ENCODE measurements around the gene MZF1.

Gene MZF1

DNA sequence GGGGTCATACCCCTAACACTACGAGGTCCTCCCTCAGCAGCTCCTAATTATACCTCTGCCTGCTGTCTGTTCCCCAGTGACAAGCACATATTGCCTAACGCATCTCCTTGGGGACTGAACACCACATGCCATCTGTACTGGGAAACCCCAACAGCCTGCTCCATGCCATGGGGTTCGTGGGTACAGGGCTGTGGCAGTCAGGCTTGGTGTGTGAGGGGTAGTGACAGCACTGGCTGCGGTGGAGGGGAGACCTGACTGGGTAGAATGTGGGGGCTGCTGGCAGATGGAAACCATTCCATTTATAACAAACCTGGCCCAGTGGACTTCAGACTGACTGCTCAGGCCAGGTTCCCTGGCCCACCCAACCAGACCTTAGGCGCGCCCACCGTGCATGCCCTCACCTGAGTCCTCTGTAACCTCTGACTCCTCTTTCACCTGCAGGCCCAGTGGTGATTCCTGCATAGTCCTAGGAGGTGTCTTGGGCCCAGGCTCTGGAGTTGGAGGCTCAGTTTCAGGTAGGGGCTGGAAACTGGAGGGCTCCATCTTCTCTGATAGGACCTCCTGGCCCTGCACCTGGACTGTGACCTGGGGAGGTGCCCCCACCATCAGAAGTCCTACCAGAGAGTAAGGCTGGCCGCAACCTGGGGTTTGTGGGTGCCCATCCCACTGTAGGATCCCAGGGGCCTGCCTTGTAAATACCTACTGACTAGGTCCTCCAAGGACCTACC is 3.0 kb downstream of the MZF1 start:
- DNase-seq, result no peak

DNA sequence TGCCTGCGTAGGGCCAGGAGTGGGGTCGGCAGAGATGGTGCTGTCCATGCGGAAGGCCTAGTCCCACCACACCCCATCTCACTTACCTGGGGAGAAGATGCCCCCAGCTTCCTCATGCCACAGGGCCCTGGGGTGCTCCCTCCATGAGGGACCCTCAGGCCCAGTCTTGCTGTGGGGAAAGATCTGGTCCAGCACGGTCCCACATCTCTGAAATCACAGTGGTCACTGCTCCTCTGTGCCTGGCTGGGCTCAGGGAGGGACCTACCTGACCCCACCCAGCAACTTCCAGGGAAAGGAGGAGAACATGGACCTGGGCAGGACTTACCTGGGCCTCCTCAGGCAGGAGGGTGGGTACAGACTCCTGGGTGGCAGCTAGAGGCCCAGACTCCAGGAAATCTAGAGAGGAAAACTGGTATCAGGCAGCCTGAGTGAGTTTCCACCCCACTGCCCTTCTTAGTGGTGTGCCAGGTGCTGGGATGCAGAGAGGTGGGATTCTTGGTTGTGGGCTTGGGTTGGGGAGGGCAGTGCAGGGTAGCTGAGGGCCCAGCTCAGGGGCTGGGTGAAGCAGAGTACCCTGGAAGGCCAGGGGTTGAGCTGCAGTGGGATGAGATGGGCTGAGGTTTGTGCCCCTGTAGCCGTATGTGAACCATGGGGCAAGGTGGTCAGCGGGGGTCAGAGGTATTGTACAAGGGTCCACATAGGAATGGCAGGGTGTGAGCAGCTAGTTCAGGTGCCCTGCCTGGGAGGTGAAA is 3.8 kb downstream of the MZF1 start:
- no peak for DNase-seq

DNA sequence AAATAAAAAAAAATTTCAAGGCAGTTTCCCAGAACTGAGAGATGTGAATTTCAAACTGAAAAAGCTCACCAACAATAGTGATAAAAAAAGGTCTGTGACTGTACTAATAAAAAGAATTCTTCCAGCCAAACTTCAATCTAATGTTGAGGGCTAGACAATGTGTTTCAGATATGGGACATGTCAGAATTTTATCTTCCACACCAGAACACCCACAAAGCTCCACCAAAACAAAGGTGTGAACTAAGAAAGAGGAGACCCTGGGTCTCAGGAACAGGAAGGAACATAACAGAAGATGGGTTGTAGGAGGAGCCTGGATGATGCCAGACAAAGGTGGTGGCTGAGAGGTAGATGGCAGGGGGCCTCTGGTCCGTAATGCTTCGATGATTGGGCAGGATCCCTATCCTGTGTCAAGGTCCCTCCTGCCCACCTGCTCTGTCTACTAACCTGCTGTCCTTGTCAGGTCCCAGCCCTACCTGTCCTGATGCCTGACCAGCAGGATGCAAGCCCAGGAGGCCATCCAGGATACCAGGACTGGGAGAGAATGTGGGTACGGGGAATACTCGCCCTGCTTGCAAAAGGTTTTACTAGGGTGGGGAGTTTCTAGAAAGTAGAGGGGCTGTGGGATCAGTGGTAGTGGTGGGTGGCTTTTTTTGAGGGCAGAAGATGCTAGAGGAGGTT is 4.5 kb downstream of the MZF1 start:
- no peak for DNase-seq

DNA sequence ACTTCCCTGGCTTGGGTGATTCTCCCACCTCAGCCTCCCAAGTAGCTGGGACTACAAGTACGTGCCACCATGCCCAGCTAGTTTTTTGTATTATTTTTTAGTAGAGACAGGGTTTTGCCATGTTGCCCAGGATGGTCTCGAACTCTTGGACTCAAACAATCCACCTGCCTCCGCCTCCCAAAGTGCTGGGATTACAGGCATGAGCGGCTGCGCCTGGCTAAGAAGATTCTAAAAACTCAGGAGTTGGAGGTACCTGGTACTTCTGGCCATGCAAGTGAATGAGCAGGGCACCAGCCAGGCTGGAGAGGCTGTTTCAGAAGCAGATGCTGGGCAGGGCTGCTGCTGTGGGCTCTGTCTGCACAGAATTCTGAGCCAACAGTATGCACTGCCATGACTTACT is 6.1 kb downstream of the MZF1 start:
- DNase-seq, result no peak

DNA sequence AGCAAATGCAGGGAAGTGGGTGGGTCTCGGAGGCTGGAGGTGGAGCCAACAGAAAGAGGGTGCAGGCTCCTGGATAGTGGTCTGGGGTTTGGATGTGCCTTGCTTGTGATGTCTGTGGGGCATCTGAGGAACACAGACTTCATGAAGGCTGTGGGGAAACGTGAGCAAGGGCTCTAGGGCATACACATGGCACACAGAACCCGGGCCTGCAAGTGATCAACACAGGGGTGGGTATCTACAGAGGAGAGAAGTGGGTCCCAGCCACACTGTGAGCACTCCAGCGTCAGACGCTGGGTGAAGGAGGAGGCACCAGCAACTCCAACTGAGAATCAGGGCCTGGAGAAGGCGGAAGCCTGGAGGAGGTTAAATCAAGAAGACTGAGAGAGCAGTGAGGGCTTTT is 9.3 kb downstream of the MZF1 start:
- DNase-seq, result no peak

DNA sequence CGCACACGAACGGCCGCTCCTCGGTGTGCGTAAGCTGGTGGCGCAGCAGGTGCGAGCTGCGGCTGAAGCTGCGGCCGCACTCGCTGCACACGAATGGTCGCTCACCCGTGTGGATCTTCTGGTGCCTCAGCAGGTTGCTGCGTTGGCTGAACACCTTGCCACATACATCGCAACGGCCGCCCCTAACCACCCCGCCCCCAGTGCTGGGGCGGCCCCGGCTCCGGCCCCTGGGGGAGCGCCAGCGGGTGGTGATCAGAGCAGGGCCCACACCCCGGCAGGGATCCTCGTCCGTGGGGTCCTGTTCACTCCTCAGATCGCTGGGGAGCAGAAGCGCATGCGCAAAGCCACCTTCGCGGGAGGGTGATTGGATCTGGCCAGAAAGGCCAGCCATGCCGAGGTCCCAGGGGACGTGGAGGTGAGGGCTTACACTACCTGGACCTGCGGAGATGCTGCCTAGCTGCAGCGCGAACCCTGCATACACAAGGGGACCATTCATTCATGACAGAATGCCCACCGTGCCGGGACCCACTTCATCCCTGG is 10.0 kb downstream of the MZF1 start:
- DNase-seq, result no peak

DNA sequence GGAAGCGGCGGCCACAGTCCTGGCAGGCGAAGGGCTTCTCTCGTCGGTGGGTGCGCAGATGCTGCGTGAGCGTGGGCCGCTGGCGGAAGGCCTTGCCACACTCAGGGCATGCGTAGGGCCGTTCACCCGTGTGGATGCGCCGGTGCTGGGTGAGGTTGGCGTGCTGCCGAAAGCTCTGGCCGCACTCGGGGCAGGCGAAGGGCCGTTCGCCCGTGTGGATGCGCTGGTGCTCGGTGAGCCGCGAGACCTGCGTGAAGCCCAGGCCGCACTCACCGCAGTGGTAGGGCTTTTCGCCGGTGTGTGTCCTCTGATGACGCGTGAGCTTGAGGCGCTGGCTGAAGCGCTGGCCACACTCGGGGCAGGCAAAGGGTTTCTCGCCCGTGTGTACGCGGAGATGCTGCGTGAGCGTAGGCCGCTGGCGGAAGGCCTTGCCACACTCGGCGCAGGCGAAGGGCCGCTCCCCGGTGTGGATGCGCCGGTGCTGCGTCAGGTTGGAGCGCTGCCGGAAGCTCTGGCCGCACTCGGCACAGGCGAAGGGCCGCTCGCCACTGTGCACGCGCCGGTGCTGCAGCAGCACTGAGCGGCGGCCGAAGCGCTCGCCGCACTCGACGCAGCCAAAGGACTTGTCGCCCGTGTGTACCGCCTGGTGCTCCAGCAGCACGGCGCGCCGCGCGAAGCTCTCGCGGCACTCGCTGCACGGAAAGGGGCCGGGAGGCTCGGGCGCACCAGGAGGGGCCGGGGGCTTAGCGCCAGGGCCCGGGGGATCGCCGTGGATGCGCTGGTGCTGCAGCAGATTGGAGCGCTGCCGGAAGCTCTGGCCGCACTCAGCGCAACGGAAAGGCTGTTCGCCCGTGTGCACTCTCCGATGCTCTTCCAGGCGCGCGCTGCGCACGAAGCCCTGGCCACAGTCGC is 10.8 kb downstream of the MZF1 start:
- no peak for DNase-seq

DNA sequence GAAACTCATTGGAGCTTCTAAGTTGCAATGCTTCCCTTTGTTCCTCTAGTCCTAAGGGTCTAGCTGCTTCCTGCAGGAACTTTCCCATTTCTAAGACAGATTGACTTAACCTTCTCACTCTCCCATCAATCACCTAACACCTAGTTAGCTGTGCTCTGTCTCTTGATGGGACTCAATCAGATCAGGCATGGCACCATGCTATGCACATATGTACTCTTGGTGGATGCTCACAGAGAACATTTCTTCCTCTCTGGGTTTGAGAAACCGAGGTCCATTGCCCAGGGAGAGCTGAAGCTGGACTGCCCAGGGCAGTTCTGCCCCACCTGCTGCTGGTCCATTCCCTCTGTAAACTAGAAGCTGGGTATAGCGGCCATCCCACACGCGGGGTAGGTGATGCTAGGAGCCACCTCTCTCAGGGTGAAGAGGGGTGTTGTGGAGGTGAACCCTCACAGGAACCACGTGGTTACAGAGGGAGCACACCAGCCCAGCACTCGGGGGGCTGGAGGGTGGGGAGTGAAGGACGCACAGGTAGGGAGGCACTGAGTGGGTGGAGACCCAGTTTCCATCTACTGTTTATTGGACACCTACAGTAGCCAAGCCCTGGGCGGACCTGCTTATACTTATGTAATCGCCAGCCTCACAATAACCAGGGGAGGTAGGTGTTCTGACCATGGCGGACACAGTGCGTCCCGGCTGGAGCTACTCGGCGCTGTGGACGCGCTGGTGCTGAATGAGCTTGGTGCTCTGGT is 11.6 kb downstream of the MZF1 start:
- DNase-seq, result no peak

DNA sequence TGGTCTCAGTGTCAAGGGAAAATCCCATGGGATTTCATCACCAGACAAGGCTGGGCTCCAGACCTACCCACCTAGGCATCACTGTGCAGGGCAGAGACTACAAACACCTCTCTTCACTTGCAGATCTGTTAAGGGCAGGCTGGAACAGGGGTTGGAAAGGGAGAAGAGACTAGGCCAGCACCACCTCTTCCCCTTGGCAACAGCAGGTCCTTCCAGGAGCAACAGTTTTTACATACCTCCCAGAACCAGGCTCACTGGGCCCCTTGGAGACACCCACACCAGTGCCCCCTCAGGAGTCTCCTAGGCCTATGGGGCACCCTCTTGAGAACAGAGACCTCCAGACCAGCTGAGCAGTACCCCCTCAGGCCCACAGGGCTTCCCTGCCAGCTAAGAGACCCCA is 12.2 kb downstream of the MZF1 start:
- DNase-seq, result no peak

DNA sequence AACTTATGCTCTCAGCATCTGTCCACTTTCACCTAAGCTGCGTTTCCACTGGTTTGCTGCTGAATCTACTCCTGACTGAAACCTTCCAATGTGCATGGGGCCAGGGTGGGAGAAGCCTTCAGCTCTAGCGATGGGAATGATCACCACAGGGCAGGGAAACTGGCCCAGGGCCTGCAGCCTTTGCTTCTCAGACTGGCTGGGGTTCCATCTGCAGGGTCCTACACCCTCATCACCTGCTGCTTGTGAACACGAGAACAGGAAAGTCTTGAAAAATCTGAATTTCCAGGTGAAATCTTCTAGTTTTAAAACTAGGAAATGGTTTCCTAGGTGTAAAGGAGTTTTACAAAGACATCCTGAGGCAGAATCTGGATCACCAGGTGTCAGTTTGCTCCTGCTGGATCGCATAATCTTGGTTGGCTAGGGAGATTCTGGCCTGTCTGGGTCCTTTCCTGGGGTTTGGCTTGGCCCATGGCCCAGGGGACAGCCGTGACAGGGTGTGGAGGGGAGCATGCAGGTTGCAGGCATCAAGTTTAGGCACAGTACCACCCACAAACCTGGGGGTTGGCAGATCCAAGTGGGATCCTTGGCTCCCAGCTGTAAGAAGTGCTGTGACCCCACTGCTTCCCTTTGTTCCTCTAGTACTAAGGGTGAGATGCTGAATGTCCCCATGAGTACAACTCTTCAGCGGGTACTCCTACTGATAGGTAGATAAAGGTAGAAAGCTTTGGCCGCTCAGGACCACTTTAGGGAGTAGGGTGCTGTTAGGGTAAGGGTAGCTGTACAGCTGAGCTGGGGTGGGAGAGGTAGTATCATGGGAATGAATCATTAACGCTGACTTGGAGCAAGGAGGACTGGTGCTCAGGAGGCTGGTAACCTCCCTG is 12.9 kb downstream of the MZF1 start:
- DNase-seq, result no peak

DNA sequence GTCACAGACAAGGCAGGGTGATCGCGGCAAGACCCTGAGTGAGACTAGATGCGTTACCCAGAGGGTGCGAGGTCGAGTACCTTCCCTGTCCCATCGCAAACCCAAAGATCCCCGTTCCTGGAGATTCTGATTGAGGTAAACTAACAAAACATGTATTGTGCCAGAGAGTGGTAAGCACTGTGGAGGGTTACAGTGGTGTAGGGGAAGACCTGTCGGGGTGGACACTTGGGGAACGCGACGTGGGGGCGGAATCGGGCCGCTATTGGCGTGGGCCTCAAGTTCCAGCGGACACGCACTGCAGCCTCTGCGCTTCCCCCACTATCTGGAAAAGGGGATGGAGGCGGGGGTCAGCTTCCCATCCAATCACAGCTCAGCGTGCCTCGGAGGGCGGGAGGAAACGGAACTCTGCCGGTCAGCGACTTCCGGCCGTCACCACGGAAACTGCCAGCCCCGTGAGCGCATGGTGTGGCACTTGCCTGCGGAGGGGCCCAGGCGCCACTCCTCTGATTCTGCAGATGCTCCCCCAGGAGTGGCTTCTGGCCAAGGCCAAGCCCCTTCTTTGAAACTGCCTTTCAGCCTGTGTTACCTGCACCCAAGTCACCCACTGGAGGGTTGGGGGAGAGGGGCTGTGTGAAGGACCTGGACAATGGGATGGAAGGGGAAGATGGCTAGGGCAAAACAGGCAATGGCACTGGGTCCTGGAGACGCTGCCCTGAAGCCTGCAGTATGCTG is 13.7 kb downstream of the MZF1 start:
- DNase-seq, result no peak

DNA sequence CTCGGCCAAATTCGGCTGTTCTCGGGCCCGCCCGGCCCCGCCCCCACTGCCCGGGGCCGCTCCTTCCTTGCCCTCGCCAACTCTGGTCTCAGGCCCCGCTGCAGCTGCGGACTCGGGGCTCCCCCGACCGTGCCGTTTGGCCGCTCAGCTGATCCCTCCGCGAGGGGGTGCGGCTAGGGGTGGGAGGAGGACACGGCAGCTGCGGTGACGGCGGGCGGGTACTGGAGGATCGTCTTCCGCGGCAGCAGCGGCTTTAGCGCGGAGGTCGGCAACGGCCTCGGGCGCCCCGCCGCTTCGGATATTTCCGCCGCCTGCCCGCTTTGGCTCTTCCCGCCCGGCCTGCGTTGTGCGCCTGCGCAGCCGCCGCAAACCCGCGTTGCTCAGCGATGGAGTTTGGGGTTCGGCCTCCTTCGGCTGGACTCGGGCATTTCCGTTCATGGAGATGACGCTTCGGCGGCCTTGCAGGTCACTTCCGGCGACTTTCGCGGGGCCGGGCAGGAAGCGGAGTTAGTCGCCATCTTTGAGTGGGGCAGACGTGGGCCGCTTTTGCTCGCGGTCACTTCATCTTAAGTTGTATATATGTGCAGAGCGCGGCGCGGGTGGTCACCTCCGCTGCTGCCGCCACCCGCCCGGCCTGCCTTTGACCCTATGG is 14.4 kb downstream of the MZF1 start:
- DNase-seq, result no peak

DNA sequence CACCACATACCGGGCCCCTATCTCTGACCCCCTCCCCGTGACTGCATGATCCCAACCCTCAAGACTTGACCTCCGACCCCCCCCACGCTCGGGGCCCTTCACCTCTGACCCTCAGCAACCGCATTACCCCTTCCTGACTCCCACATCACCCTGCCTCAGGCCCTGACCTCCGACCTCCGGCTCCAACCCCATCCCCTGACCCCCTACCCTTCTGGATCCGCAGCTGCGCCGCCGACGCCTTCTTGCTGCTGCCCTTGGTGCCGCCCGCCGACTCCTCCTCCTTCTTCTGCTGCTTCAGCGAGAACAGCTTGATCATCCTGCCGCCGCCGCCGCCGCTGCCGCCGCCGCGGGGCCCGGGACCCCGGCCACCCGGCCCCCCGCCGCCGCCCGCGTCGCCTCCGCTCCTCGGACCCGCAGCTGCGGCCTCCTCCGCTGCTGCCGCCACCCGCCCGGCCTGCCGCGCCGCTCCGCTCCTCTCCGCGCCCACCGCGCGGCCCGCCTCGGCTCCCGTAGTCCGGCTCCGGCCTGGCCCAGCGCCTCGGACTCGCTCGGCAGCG is 15.0 kb downstream of the MZF1 start, which contains the start of gene UBE2M:
Gene UBE2M, minus strand, starts transcription at position 546 of the 557 bp plus-strand sequence. Its CDS starts 230 bp downstream, at position 316.
- DNase-seq, result no peak

DNA sequence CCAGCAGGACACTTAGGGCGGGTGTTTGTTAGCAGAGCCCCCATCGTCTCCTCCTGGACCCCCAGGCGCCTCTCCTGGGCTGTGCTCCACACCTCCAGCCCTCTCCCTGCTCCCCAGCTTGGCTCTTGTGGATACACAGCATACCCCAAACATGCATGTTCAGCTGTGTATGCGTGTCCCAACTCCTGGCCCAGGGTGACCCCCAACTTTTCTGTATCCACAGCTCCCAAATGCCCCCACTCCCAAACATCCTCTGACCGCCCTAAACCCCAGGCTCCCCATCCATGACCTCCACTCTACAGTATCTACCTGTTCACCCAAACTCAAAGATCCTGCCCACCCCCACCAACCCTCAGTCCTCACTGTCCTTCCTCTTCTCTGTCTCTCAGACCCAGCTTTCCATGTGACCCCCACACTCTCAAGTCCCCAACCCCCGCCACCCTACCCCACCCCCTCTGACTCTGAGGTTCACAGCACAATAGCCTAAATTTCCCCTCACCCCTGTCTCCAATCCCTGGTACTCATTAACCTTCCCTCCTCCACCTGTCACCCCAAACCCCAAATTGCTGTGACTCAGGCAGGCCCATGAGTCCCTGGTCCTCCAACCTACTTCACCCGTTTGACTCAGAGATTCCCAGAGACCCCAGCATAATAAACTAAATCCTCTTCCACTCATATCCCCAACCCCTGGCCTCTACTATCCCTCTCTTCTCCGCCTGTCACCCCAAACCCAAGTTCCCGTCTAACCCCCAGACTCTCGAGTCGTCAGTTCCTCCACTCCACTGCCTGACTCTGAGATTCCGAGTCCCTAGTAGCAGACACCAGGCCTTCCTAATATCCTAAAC is 15.7 kb downstream of the MZF1 start:
- no peak for DNase-seq

DNA sequence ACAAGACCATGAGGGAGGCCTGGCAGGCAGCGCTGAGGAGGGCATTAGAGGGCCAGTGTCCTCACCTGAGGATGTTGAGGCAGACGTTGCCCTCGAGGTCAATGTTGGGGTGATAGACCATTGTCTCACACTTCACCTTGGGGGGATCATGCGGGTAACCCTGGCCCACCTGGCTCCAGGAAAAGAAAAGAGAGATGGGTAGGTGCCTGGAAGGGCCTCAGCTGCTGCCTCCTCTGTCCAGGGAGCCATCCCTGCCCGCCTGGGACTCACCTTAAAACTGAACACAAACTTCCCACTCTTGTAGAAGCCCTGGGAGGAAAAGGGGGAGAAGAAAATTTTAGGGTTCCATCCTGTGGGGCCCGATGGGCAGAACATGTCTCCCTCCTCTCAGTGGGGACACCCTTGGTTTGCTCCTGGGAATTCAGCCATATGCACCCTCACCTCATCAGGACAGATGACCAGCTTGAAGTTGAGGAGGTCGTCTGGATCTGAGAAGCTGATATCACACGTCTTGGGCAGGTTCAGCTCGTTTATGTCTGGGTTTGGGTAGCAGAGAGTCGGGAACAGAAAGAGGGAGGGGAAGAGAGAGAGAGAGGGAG is 16.4 kb downstream of the MZF1 start:
- DNase-seq, result no peak

DNA sequence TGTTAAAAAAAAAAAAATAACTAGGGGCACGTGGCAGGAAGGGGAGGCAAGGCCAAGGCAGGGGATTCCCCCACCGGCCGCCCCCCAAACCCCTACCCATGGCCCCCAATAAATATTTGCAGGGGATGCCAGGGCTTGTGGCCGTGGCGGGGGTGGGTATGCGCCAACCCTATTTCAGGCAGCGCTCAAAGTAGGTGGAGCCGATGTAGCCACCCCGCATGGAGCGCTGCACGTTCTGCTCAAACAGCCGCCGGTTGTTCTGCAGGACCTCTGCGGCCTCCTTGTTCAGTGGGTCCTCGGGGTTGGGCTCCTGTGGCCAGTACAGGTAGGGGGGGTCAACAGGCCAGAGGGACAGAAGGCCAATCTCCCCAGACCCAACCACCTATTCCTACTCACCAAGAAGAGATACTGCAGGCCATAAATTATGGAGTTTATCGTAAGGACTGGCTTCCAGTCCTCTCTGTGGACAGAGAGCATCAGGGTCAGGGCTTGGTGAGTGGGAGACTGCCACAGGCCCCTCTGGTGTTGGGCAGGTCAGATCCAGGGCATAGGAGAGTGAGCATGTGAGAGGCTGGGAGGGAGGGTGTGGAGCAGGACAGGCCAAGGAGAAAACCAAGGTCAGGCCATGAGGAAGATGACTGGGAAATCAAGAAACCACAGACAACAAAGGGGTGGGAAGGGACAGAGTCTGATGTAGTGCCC is 17.1 kb downstream of the MZF1 start:
- no peak for DNase-seq

DNA sequence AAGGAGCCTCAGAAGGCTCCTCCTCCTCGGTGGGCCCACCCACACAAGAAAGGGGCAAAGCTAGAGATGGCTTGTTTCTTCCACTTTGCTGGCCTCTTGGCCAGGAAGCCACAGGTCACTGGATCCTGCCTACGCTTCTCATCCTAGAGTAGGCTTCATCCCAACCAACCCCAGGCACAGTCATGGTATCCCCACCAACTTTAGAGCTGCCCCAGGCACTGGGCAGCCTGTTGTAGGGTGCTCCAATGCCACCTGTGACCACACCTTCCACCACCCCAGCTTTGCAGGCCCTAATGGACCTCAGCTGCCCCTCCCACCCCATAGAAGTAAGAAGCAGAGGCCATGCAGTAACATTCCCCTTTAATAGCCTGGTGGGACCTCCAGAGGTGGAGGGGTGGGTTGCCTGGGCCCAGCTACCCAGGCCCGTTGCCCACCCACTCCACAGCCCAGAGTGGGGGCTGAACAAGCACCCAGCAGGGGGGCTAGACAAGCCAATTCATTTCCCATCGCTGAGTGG is 17.7 kb downstream of the MZF1 start:
- no peak for DNase-seq

Measured in OCI-M1 (cell line).